Lower leg skin (tissue), 3 donors: ENCODE results near the gene POMT2.

Experiments
- CTCF ChIP-seq, 3 donors: fragments of 450-650 bp; IDR thresholded peaks; one replicate each; pipeline ENCODE4 v1.5.1; 2016; ENCODE audit warnings: antibody characterized with exemption in 3 of 3, mild to moderate bottlenecking in 3 of 3, moderate library complexity in 2 of 3
- POLR2A ChIP-seq, 2 donors: fragments of 450-650 bp; IDR thresholded peaks; one replicate each; pipeline ENCODE4 v1.6.1; 2016 to 2017; ENCODE audit warnings: antibody characterized with exemption in 2 of 2, mild to moderate bottlenecking in 1 of 2, moderate library complexity in 1 of 2

GRCh38 chr14:77258566-77258965, 62.1 kb downstream of the POMT2 start:
- TF ChIP-seq CTCF (IDR thresholded peaks at IDR 0.05) (no peak), POLR2A (IDR thresholded peaks at IDR 0.05) (no peak)
